Testis (tissue), 3 donors: ENCODE results near the gene BZW2. TPM values are rescaled to one million over a fixed set of nuclear protein-coding genes. Genes with fewer than 3 reads are reported as not detected.
A peak's percentile ranks its signal among the peaks of the same experiment; 100 is the strongest.

Experiments used
- DNase-seq: peaks from one replicate; pipeline ENCODE4 v3.0.0-alpha.2; 2019
- H3K27ac ChIP-seq, 2 donors: fragments of 200-600 bp; sonication (generic); one replicate each; pipeline ENCODE4 v1.5.1; 2019
- H3K27me3 ChIP-seq: fragments of 200-600 bp; sonication (generic); one replicate; pipeline ENCODE4 v1.5.1; 2019
- H3K36me3 ChIP-seq: fragments of 200-600 bp; sonication (generic); one replicate; pipeline ENCODE4 v1.5.1; 2017; ENCODE audit warnings: low read depth; ENCODE audit errors: missing control alignments
- H3K4me1 ChIP-seq: fragments of 200-600 bp; sonication (generic); one replicate; pipeline ENCODE4 v1.5.1; 2019
- H3K4me3 ChIP-seq, 2 donors: fragments of 200-600 bp; sonication (generic); one replicate each; pipeline ENCODE4 v1.5.1; 2017 to 2019
- H3K9me3 ChIP-seq: fragments of 200-600 bp; sonication (generic); one replicate; pipeline ENCODE4 v1.5.1; 2017
- POLR2A ChIP-seq: fragments of 450-650 bp; IDR thresholded peaks from one replicate; pipeline ENCODE4 v1.6.1; 2017; ENCODE audit warnings: antibody characterized with exemption, mild to moderate bottlenecking, moderate library complexity
- WGBS, 2 donors: methylation state at CpG; one replicate each; pipeline ENCODE4 v1.1.5; 2018; 5-methylcytosine and 5-hydroxymethylcytosine counted together
- intact Hi-C: fragments of 100-400 bp; cut with DNase I; formaldehyde crosslinking; loops from one replicate; pipeline ENCODE4 v1.15.1; 2023; ENCODE audit warnings: low total_unique reads
- polyA plus RNA-seq: library from polyadenylated mRNA; stranded (reverse); fragments of 350-450 nt; fragmentation: Illumina TruSeq; extraction: RNeasy Lipid Tissue Mini Kit (QIAGEN cat#74804); gene quantifications from one replicate; pipeline ENCODE4 v1.2.3, GENCODE V29; 2014; ENCODE audit warnings: low read depth, low replicate concordance; ENCODE audit not compliant: insufficient read depth
- total RNA-seq, 2 donors: library from RNA; depleted of rRNA; stranded (reverse); fragments of >200 nt; gene quantifications; one replicate each; pipeline ENCODE4 v1.2.3, GENCODE V29; 2016
- TF ChIP-seq, protein P1 (sequence below), 3 experiments: fragments of 450-650 bp in 2 of 3; fragments of 200-600 bp in 1 of 3; sonication (generic) in 1 of 3; IDR thresholded peaks; one replicate each; pipeline ENCODE4 v1.5.1; 2016 to 2019; ENCODE audit warnings: antibody characterized with exemption in 3 of 3, mild to moderate bottlenecking in 2 of 3, moderate library complexity in 1 of 3

The BZW2 gene
- total and polyA plus RNA-seq, 3 donors from 2014 or later: 23.2 to 36.5 (median 25.8) TPM

DNA sequence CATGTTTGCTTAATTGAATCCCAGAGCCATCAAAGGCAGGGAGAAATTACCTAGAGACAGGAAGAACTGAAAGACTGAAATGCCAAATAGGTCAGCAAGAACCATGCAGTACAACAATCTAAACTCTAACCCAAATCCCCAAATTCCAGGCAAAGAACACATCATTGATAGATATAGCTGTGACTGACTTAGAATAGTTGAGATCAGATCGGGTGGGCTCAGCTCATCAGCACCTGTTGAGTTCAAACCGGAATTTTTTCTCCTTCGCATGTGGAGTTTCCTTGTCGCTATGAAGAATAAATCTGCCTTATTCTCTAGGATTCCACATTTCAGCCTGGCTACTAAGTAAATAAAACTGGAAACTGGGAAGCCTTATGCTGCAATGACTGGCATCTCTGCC is 1.8 kb upstream of the BZW2 start:
- Histone ChIP-seq H3K27ac (peak overlapping the region in 1 of 2 donors; percentile 93), H3K4me1 (peaks cover 18% of the 10 kb centered on the region), H3K4me3 (peak overlapping the region; percentile 78 to 94), H3K27me3 (no peaks in the 10 kb centered on the region), H3K36me3 (no peaks in the 10 kb centered on the region), H3K9me3 (no peaks in the 10 kb centered on the region)
- 41 to 50% methylated on average over 4 of the region's 4 CpGs for WGBS, 2 donors
- no peak for DNase-seq
- no peak for TF ChIP-seq POLR2A
- TF ChIP-seq, protein P1, sequence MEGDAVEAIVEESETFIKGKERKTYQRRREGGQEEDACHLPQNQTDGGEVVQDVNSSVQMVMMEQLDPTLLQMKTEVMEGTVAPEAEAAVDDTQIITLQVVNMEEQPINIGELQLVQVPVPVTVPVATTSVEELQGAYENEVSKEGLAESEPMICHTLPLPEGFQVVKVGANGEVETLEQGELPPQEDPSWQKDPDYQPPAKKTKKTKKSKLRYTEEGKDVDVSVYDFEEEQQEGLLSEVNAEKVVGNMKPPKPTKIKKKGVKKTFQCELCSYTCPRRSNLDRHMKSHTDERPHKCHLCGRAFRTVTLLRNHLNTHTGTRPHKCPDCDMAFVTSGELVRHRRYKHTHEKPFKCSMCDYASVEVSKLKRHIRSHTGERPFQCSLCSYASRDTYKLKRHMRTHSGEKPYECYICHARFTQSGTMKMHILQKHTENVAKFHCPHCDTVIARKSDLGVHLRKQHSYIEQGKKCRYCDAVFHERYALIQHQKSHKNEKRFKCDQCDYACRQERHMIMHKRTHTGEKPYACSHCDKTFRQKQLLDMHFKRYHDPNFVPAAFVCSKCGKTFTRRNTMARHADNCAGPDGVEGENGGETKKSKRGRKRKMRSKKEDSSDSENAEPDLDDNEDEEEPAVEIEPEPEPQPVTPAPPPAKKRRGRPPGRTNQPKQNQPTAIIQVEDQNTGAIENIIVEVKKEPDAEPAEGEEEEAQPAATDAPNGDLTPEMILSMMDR (IDR thresholded peaks at IDR 0.05): no peak
- intact Hi-C loops: no loop called here

DNA sequence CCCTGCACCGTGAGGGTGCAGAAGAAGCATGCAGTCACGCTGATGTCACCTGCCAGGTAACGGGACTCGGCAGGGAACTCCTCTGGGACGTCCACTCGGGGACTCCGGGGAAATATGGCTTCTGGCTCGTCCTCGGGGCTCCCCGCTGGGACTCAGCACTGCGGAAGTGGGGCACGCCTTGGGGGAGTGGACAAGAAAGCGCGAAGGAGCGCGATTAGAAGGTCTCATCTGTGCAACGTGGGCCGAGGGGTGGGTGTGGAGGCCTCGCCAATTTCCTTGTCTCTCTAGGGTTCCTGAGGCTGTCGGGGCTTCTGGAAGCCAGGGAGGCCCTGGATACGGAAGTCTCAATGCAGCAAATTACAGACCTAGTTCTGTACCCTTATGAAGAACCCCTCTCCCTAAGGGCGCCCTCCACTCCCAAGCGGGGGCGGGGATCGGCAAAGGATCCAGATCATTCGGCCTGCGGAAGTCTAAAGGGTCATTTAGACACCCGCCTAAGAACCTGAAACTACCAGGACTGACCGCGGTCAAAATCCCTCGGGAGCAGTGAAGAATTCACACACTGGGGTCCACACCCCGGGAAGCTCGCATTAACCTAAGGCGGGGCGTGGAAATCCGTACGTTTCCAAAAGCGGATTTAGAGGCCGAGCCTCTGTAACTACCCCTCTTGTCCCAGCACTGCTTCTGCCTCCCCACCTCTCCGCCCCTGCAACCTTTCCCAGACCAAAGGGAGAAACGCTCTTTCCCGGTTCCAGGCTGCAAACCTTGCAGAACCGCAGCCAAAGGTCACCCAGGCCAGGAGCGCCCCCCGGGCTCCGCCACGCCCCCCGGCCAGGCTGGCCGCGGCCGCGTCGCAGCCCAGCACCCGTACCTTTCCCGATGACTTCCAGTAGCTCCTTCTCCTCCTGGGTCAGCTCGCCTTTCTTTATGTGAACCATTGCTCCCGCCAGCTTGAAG is 1.1 kb upstream of the BZW2 start:
- intact Hi-C loops: no loop called here
- 0 to 1% methylated on average over 39 to 56 of the region's 57 CpGs for WGBS, 2 donors
- no peaks in the 10 kb centered on the region for H3K36me3 ChIP-seq
- peak; percentile 64 for DNase-seq
- H3K4me3 ChIP-seq: peak overlapping the region; percentile 78 to 94
- H3K27me3 ChIP-seq: no peaks in the 10 kb centered on the region
- TF ChIP-seq, protein P1 (IDR thresholded peaks at IDR 0.05): no peak
- no peak for TF ChIP-seq POLR2A
- no peaks in the 10 kb centered on the region for H3K9me3 ChIP-seq
- H3K4me1 ChIP-seq: peaks cover 18% of the 10 kb centered on the region
- peak overlapping the region; percentile 87 to 93 for H3K27ac ChIP-seq

DNA sequence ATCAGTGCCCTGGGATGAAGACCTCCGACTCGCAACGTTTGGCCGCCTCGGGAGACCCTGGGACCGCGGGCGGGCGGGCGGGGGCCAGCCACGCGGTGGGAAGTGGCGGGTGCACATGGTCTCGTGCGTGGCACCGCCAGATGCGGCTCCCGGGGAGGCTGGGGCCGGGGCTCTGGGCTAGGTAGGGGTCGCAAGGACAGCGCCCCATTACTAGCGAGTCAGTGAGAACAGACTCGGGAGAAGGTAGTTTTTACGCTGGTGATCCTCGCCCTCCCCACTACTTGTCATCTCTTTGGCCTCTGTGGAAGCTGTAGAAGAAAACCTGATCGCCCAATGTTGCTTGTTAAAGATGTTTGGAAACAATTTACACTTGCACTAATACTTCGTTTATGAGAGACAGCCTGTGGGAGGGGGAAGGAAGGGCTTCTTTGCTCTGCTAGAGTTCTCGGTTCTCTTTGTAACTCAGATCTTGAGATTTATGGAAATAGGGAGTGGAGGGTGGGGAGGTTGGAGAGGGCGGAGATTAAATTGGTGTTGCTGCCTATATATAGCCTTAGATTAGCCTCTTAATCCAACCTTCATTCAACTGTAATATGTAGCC is 591 bp downstream of the BZW2 start:
- intact Hi-C loops: no loop called here
- Histone ChIP-seq H3K27me3 (no peaks in the 10 kb centered on the region), H3K4me3 (peak overlapping the region; percentile 78 to 94), H3K9me3 (no peaks in the 10 kb centered on the region), H3K27ac (peak overlapping the region; percentile 87 to 93), H3K36me3 (no peaks in the 10 kb centered on the region), H3K4me1 (peaks cover 18% of the 10 kb centered on the region)
- peak; percentile 23 for DNase-seq
- 0 to 3% methylated on average over 6 to 24 of the region's 29 CpGs for WGBS, 2 donors
- TF ChIP-seq, protein P1 (IDR thresholded peaks at IDR 0.05): no peak
- TF ChIP-seq POLR2A: no peak

DNA sequence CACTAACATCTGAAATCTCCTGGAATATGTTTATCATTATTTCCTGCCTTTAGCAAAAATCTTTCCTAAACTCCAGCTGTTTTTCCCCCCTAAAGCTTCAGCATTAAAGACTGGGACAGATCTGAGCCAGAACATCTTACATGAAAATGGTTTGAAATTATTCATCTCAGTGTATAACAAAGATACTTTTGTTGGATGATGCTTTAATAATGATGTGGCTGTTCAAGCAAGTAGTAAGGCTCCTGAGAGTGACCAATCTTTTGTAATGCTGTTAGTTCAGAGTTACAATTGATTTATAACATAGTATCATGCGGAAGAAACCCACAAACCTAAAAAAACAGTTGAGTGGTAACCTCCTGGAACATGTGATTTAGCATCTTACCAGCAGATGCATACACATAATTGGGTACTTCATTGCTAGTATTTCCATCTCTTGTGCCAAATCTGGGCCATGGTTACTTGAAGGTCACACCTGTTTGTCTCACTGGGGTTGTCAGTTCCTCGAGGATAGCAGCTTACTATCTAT is 1.5 kb downstream of the BZW2 start:
- Histone ChIP-seq H3K27me3 (no peaks in the 10 kb centered on the region), H3K36me3 (no peaks in the 10 kb centered on the region), H3K27ac (no peak overlapping the region), H3K4me1 (peaks cover 18% of the 10 kb centered on the region), H3K9me3 (no peaks in the 10 kb centered on the region), H3K4me3 (no peak overlapping the region)
- intact Hi-C loops: no loop called here
- WGBS, 2 donors: 47 to 48% methylated on average over 2 of the region's 2 CpGs
- TF ChIP-seq POLR2A: no peak
- TF ChIP-seq, protein P1 (IDR thresholded peaks at IDR 0.05): no peak
- DNase-seq: no peak
